ENCODE measurements around the gene CLIC1.

The CLIC1 gene

DNA sequence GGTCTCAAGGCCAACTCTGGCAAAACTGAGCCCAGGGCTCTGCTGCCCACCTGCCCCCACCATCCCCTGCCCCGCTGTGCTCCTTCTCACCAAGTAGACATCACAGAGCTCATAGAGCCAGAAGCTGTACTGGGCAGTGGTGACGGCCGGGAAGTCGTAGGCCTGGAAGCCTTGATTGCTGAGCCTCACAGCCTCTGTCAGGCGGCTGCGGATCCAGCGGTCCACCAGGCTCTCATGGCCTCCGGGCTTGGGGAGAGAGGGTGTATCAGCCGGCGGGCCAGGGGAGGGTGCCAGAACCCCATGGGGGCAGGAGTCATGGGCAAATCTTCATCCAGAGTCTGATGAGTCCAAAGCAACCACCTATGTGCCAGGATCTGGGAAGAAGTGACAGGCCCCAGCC is 43.6 kb upstream of the CLIC1 start:
- TF ChIP-seq, protein P1, sequence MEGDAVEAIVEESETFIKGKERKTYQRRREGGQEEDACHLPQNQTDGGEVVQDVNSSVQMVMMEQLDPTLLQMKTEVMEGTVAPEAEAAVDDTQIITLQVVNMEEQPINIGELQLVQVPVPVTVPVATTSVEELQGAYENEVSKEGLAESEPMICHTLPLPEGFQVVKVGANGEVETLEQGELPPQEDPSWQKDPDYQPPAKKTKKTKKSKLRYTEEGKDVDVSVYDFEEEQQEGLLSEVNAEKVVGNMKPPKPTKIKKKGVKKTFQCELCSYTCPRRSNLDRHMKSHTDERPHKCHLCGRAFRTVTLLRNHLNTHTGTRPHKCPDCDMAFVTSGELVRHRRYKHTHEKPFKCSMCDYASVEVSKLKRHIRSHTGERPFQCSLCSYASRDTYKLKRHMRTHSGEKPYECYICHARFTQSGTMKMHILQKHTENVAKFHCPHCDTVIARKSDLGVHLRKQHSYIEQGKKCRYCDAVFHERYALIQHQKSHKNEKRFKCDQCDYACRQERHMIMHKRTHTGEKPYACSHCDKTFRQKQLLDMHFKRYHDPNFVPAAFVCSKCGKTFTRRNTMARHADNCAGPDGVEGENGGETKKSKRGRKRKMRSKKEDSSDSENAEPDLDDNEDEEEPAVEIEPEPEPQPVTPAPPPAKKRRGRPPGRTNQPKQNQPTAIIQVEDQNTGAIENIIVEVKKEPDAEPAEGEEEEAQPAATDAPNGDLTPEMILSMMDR (IDR thresholded peaks at IDR 0.05), result no peak

- TF ChIP-seq, protein P1 (IDR thresholded peaks at IDR 0.05), result no peak
These were observed 42.9 kb upstream of the CLIC1 start for GRCh38 chr6:31778999-31779885.

- TF ChIP-seq, protein P1 (IDR thresholded peaks at IDR 0.05), result no peak
These were observed 41.9 kb upstream of the CLIC1 start for GRCh38 chr6:31778193-31778592.

DNA sequence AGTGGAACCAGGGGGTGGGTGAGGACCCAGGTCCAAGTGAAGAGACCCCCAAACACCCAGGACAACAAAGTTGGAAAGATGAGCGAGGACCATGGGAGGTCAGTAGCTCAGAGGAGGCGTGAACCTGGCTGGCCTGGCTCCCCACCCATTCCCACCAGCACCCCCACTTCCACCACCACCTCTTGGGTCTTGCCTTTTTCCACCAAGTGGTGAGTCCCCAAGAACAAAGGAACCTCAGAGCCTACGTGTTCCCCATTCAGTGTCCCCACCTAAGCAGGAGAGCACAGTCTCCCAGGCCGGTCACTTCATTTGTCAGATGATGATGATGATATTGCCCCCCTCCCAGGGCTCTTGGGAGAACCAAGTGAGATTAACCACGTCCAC is 41.3 kb upstream of the CLIC1 start:
- TF ChIP-seq, protein P1 (IDR thresholded peaks at IDR 0.05), result no peak

DNA sequence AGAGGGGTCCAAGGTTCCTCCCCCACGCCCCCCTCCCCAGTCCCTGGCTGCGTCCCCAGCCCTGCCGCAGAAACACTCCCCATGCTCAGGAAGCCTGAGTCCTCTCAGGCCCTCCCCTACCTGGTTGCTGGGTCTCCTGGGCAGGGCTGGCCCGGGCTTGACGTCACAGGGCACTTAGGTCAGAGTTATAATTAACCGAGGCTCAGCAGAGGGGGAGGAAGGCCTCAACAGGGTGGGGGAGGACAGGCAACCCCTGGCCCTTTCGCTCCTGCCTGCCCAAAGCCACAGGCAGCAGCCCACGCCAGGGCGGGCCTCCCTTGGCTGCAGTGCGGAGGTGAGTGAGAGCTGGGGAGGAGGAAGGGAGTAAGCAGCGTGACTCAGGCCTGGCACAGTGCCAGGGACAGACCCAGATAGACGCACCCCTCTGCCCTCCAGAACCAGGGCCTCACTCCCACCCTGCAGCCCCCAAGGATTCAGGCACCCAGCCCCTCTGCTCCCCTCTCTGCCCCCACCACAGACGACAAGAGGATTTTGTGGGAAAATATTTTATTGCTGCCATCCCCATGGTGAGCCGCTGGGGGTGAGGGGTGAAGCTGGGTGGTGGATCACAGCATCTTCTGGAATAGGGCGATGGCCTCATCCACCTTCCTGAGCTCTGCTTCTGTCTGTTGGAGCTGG is 40.8 kb upstream of the CLIC1 start, which contains the start of gene VWA7:
TSS of gene VWA7 (minus strand) at position 340 of the 678 bp plus-strand sequence. CDS start 549 bp downstream, outside the sequence.
- TF ChIP-seq, protein P1 (IDR thresholded peaks at IDR 0.05), result no peak

DNA sequence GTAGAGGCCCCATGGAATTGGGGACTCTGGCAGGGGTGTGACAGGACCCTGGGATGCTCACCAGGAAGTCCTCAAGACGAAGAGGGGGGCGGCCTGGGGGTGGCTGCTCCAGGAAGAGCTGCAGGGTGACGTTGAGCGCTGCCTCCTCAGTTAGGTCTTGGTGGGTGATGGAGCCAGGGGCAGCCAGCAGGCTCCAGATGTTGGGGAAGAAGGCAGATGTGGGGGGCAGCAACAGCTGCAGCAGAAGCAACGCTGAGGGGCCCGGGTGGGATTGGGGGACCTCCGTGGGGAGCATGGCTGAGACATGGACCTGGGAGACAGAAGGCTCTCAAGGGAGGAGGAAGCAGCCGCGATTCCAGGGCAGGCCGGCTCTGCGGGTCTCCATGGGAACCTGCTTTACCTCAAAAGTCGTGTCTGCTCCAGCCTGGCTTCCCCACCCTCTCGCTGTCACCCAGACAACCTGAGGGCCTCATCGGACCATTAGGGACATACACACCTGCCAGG is 40.2 kb upstream of the CLIC1 start:
- TF ChIP-seq, protein P1 (IDR thresholded peaks at IDR 0.05), result no peak

- TF ChIP-seq, protein P1 (IDR thresholded peaks at IDR 0.05), result no peak
These were observed 39.5 kb upstream of the CLIC1 start for GRCh38 chr6:31775633-31776484.

Data from LNCAP (cell line).